Activated CD8-positive, alpha-beta T cell treated with anti-CD3 and anti-CD28 coated beads for 36 hours (primary cell): Measurements from ENCODE around the gene GTPBP10. TPM values are rescaled to one million over a fixed set of nuclear protein-coding genes. Genes with fewer than 3 reads are reported as not detected.

ENCODE experiments used
- ATAC-seq: fragments of 200-7000 bp; cut with Tn5 transposase; one replicate; pipeline ENCODE4 v1.10.0; 2021; ENCODE audit warnings: mild to moderate bottlenecking, moderate library complexity
- CTCF ChIA-PET: fragments of 350-600 bp; sonication (Branson Sonifier 250); formaldehyde crosslinking; loops from one replicate; lab custom pipeline; 2021; ENCODE audit warnings: antibody characterized with exemption; lab: Charles Lee
- POLR2A ChIA-PET: fragments of 350-600 bp; sonication (Branson Sonifier 250); formaldehyde crosslinking; loops from one replicate; lab custom pipeline; 2021; ENCODE audit warnings: antibody characterized with exemption; lab: Charles Lee
- DNase-seq: peaks from one replicate; pipeline ENCODE4 v3.0.0-alpha.2; 2020
- H3K27ac Mint-ChIP-seq: one replicate; pipeline ENCODE4 v1.8.0; 2021; ENCODE audit warnings: mild to moderate bottlenecking, mixed read lengths
- H3K27me3 Mint-ChIP-seq: one replicate; pipeline ENCODE4 v1.8.0; 2021; ENCODE audit warnings: mixed read lengths
- H3K36me3 Mint-ChIP-seq: one replicate; pipeline ENCODE4 v1.8.0; 2021; ENCODE audit warnings: low read depth, mixed read lengths
- H3K4me1 Mint-ChIP-seq: one replicate; pipeline ENCODE4 v1.8.0; 2021; ENCODE audit warnings: low read depth, mixed read lengths
- H3K4me3 Mint-ChIP-seq: one replicate; pipeline ENCODE4 v1.8.0; 2021; ENCODE audit warnings: mild to moderate bottlenecking, moderate library complexity, mixed read lengths
- H3K9me3 Mint-ChIP-seq: one replicate; pipeline ENCODE4 v1.8.0; 2021; ENCODE audit warnings: mixed read lengths
- intact Hi-C: fragments of 100-400 bp; cut with micrococcal nuclease; formaldehyde crosslinking; loops from one replicate; pipeline ENCODE4 v1.10.0; 2022
- total RNA-seq, 2 experiments: library from RNA; stranded (reverse); gene quantifications; one replicate each; pipeline ENCODE4 v1.2.3, GENCODE V29; 2021
- TF ChIP-seq, protein P1 (sequence below): fragments of 200-600 bp; IDR thresholded peaks from one replicate; pipeline ENCODE4 v1.8.0; 2022; ENCODE audit warnings: antibody characterized with exemption, mild to moderate bottlenecking

GTPBP10 gene
- total RNA-seq, 2 experiments from 2014 or later: 47.9 to 48.1 TPM

DNA sequence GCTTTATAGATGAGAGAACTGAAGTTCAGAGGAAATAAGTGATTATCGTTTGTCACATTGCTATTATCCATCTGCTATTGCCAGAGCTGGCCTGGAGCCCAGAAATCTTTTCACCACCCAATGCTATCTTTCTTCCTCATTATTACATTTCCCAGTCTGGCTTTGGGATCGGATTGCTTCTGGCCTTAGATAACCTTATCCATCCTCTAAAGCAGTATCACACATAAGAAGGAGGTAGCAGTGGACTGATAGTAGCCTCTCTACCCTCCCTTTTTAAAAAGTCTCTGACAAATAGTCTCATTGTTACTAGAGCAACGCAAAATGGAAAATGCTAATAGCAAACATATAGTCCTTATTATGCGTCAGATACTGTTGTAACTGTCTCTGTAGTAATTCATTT lies 55.5 kb downstream of the GTPBP10 start:
- H3K4me3 Mint-ChIP-seq: no peak overlapping the region
- ChIA-PET CTCF (no interaction called here), POLR2A (interaction anchor here (1.2 kb wide), 1 partner anchor 56 kb away, joined by 3 read pairs; no protein-coding TSS in a partner anchor)
- ATAC-seq (no peak), DNase-seq (no peak)
- peaks cover 2% of the 10 kb centered on the region for H3K36me3 Mint-ChIP-seq
- no peak overlapping the region for H3K27ac Mint-ChIP-seq
- TF ChIP-seq, protein P1, sequence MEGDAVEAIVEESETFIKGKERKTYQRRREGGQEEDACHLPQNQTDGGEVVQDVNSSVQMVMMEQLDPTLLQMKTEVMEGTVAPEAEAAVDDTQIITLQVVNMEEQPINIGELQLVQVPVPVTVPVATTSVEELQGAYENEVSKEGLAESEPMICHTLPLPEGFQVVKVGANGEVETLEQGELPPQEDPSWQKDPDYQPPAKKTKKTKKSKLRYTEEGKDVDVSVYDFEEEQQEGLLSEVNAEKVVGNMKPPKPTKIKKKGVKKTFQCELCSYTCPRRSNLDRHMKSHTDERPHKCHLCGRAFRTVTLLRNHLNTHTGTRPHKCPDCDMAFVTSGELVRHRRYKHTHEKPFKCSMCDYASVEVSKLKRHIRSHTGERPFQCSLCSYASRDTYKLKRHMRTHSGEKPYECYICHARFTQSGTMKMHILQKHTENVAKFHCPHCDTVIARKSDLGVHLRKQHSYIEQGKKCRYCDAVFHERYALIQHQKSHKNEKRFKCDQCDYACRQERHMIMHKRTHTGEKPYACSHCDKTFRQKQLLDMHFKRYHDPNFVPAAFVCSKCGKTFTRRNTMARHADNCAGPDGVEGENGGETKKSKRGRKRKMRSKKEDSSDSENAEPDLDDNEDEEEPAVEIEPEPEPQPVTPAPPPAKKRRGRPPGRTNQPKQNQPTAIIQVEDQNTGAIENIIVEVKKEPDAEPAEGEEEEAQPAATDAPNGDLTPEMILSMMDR: no peak
- H3K27me3 Mint-ChIP-seq: no peaks in the 10 kb centered on the region
- peaks cover 25% of the 10 kb centered on the region for H3K9me3 Mint-ChIP-seq
- intact Hi-C loops: loop anchor here (5.0 kb wide), 1 partner anchor 55 kb away; the partner anchor contains the start of gene GTPBP10
- H3K4me1 Mint-ChIP-seq: peaks cover 11% of the 10 kb centered on the region

DNA sequence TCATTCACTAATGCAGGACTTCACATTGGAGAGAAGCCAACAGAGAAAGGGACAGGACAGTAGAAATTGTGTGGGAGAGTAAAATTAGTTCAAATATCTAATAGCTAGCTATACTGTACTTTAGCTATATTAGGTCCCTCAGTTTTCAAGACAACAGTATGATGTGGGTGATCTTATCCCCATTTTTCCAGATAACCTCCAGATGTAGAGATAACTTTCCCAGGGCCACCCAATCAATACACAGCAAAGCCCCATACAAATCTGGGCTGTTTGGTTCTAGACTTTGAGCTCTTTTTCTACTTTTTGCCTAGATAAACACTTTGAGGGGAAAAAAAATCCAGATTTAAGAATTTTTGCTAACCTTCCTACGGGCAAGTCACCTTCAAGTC lies 56.3 kb downstream of the GTPBP10 start:
- CTCF ChIA-PET: interaction anchor here (1.7 kb wide), 1 partner anchor 9 kb away, joined by 5 read pairs; no protein-coding TSS in a partner anchor

DNA sequence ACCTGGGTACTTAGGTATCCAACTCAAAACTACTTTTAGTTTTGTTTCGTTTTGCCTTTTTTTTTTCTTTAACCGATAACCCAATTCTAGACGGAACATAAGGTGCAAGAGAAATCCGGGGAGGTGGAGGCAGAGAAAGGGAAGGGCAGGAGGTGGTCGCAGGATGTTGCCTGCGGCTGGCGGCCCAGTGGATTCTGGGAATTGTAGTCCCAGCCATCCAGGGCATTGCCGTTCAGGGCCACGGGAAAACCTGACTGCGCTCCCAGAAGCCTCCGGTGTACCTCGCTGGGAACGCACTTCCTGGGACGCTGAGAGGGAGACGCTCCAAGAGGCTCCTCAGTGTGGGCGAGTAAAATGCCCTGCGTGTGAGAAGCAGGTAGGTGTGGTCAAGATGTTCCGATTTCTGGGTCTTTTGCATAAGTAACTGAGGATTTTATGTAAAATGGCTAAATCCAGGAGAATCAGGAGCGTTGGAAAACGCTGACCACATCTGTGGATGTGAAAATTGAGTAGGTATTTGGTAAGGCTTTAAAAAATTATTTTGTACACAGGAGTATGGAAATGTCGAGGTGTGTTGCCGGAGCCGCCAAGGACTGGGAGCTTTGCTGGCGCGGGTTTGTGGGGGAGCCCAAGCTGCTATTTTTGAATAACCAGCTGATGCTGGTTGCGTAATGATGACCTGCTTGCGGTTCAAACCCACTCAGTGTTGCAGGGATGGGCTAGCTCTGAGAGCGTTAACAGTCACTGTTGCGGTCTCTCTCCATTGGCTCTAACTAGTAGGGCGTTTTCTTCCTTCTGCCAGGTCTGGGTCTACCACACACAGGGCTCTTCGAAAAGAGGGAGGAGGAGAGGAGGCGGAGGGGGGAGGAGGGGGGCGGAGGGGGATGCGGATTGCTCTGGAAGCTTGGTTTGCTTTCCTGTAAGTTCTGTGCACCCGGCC lies 56.9 kb downstream of the GTPBP10 start, which contains the start of gene CLDN12:
Gene CLDN12, plus strand, starts transcription at position 288 of the 940 bp plus-strand sequence. CDS start 9,216 bp downstream, outside the sequence.
- peaks cover 16% of the 10 kb centered on the region for H3K9me3 Mint-ChIP-seq
- peak; percentile 98 for ATAC-seq
- H3K4me1 Mint-ChIP-seq: peaks cover 11% of the 10 kb centered on the region
- no peaks in the 10 kb centered on the region for H3K36me3 Mint-ChIP-seq
- intact Hi-C loops: loop anchor here (5.0 kb wide), 1 partner anchor 56 kb away; the partner anchor contains the start of gene GTPBP10
- peak within 1 kb of the TSS; percentile 88 for H3K27ac Mint-ChIP-seq
- TF ChIP-seq, protein P1: no peak
- ChIA-PET CTCF (interaction anchor here (0.8 to 1.7 kb wide), 3 partner anchors 8 to 58 kb away, joined by 3 to 6 read pairs (median 5); no protein-coding TSS in a partner anchor), POLR2A (interaction anchor here (0.9 to 1.2 kb wide), 2 partner anchors 57 to 58 kb away, joined by 3 read pairs; partner anchors contain the start of gene GTPBP10)
- no peaks in the 10 kb centered on the region for H3K27me3 Mint-ChIP-seq
- peak within 1 kb of the TSS; percentile 84 for H3K4me3 Mint-ChIP-seq
- DNase-seq: peak; percentile 93

More for the DNA sequence above, 56.3 kb downstream of the GTPBP10 start:
- Mint-ChIP-seq H3K27me3 (no peaks in the 10 kb centered on the region), H3K27ac (peak overlapping the region; percentile 88), H3K4me1 (peaks cover 11% of the 10 kb centered on the region), H3K9me3 (peaks cover 21% of the 10 kb centered on the region), H3K4me3 (peak overlapping the region; percentile 84), H3K36me3 (peaks cover 2% of the 10 kb centered on the region)
- ATAC-seq (no peak), DNase-seq (no peak)
- TF ChIP-seq, protein P1: no peak
- POLR2A ChIA-PET: interaction anchor here (1.2 kb wide), 1 partner anchor 57 kb away, joined by 3 read pairs; no protein-coding TSS in a partner anchor
- intact Hi-C loops: loop anchor here (5.0 kb wide), 1 partner anchor 55 kb away; the partner anchor contains the start of gene GTPBP10

DNA sequence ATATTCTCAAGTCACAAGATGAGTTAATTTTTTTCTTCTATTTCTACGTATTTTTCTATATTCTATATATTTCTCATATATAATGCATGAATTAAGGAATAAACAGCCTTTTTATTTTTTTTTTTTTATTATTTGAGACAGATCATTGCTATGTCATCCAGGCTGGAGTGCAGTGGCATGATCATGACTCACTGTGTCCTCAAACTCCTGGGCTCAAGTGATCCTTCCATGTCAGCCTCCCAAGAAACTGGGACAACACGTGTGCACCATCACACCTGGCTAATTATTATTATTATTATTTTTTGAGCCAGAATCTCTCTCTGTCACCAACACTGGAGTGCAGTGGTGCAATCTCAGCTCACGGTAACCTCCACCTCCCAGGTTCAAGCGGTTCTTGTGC lies 58.3 kb downstream of the GTPBP10 start:
- POLR2A ChIA-PET: no interaction called here
- Mint-ChIP-seq H3K27ac (no peak overlapping the region), H3K9me3 (peaks cover 7% of the 10 kb centered on the region), H3K36me3 (peaks cover 3% of the 10 kb centered on the region), H3K4me3 (peak overlapping the region; percentile 84), H3K27me3 (no peaks in the 10 kb centered on the region), H3K4me1 (peaks cover 11% of the 10 kb centered on the region)
- ATAC-seq (no peak), DNase-seq (no peak)
- intact Hi-C loops: loop anchor here (5.0 kb wide), 1 partner anchor 57 kb away; the partner anchor contains the start of gene GTPBP10
- TF ChIP-seq, protein P1: no peak
- CTCF ChIA-PET: no interaction called here
